Smooth muscle cell of the coronary artery (primary cell): Measurements from ENCODE around the gene PTCD2. TPM values are rescaled to one million over a fixed set of nuclear protein-coding genes. Genes with fewer than 3 reads are reported as not detected.

ENCODE experiments used
- total RNA-seq: library from RNA; depleted of rRNA; stranded (reverse); fragments of >200 nt; gene quantifications from 2 replicates; pipeline ENCODE4 v1.2.3, GENCODE V29; 2014; ENCODE audit warnings: low replicate concordance

Gene PTCD2, protein sequence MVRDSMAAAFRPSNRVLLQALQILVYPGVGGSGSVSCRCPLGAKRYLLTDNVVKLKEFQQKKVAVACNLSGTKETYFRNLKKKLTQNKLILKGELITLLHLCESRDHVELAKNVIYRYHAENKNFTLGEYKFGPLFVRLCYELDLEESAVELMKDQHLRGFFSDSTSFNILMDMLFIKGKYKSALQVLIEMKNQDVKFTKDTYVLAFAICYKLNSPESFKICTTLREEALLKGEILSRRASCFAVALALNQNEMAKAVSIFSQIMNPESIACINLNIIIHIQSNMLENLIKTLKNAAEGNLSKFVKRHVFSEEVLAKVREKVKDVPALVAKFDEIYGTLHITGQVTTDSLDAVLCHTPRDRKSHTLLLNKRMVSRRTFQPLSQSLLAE
- 6.2 and 6.8 TPM in 2 replicates for total RNA-seq

DNA sequence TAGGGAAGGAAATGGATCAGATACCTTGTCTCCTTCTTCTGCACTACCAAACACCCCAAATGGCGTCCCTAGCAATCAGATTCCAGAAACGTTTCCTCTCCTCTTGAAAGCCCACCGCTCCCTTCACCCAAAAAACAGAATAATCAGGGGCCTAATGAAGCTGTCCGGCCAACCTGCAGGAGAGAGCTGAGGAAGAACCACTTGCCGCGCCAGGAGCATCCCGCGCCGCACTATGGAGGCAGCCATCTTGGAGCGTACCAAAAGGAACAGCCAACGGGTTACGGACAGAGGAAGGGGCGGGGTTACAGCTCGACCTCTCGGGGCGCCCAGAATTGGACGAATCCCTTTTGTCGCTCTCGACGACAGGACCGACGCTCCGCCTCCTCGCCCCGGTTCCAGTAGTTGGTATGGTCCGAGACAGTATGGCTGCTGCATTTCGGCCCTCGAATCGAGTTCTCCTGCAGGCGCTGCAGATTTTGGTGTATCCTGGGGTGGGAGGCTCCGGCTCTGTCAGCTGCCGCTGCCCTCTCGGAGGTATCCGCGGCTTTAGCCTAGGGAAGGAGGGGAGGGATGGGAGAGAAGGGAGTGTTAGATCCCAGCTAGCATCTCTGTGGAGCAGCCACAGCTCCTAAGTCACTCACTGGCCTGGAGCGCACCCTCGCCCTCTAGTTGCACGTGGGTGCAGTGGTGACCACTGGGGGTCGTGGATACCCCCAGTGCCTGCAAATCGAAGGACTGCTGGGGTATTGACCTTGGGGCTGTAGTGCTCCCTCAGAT lies at the start of gene PTCD2, which contains the start of gene MRPS27:
Gene PTCD2 (plus strand): TSS at position 398 of the 777 bp plus-strand sequence. CDS start 10 bp downstream, at position 408.
Gene MRPS27 (minus strand): TSS at position 265 of the 777 bp plus-strand sequence. CDS start 19 bp downstream, at position 246.

Other genes starting within 250 kb of the PTCD2 start
- 109 and 145 TPM in 2 replicates for gene MAP1B, start 212.9 kb upstream of the PTCD2 start, total RNA-seq
- 39.2 and 51.0 TPM in 2 replicates for gene MRPS27, start 133 bp upstream of the PTCD2 start, total RNA-seq
- under 0.01 and 0.12 TPM in 2 replicates for gene ZNF366, start 187.0 kb downstream of the PTCD2 start, total RNA-seq